GM21423 (cell line): Measurements from ENCODE around the gene SNX27.

Experiments used
- ATAC-seq: cut with Tn5 transposase; IDR thresholded peaks from one replicate; pipeline ENCODE4 v1.9.1; 2021; ENCODE audit warnings: mild to moderate bottlenecking, moderate library complexity; ENCODE audit not compliant: unreplicated experiment

Gene SNX27

DNA sequence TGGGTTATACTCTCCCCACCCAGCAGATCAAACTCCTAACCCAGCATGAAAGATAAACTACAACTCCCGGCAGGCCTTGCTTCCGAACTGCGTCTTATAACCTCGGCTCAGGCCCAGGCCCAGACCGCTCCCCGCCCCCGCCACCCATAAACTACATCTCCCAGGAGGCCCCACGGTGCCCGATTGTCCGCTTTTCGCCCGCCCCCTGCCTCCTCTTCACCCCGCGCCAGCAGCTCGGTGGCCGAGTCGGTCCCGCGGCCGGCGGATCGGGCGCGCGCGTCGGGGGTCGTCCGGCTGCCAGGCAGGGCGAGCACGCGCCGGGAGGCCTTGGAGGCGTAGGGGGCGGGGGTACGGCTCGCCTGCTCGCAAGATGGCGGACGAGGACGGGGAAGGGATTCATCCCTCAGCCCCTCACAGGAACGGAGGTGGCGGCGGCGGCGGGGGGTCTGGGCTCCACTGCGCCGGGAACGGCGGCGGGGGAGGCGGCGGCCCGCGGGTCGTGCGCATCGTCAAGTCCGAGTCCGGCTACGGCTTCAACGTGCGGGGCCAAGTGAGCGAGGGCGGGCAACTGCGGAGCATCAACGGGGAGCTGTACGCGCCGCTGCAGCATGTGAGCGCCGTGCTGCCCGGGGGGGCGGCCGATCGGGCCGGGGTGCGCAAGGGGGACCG lies at the start of gene SNX27:
TSS of gene SNX27 (plus strand) at position 219 of the 669 bp plus-strand sequence. CDS start at position 371, 152 bp downstream.
- peak; percentile 92 for ATAC-seq

DNA sequence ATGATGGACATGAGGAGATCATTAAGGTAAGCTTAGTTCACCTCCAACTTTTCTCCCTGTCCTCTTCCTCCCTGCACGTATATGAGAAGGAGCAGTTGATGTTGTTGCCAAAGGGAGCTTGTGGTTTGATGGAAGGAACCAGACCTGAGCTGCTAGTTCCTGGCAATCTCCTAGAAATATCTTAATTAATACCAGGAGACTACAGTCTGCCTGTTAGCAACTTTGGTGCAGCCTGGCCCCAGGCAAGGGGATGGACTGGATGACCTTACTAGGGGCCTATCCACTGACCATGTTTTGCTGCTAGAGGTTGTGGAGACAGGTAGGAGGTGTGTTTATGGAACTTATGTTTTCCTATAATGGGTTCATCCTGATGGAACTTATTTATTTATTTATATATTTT lies 49.2 kb upstream of the SNX27 start:
- ATAC-seq = no peak

DNA sequence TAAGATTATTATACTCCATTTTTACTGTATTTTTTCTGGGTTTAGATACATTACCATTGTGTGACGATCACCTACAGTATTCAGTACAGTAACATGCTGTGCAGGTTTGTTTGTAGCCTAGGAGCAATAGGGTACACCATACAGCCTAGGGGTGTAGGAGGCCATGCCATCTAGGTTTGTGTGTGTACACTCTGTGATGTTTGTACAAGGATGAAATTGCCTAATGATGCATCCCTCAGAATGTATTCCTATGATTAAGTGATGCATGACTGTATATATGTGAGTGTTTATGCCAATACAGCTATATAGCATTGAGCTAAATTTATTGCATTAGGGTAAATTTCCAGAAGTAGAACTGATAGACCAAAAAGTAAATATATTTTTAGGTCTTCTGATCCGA lies 48.5 kb upstream of the SNX27 start:
- ATAC-seq = no peak

DNA sequence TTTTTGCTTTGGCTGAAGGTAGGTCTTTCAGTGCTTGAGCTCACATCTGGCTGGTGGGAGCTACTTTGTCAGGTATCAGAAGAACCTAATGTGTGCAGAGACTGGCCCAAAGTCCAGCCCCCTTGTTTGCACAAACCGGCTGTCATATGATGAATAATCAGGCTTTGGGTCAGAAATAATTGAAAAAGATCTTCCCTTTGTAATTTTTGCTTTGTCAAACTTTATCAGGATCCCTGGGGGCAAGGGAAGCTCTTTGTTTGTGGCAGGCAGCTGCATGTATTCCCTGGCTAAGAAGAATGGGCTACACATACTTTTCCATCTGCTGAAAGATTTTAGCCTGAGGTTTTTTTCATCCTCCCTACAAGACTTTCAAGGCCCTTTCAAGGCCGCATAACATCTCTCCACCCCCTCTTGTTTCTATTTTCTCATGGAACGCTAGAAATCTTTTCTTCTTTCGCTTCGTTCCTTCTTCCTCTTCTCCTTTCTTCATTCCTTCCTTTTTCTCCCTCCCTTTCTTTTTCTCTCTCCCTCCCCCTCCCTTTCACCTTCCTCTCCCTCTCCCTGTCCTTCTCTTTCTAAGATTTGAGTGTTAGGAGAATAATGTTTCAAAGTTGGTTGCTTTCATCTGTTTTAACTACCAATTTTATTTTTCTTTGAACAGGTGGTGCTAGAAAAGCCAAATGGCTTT lies 46.2 kb upstream of the SNX27 start:
- no peak for ATAC-seq

DNA sequence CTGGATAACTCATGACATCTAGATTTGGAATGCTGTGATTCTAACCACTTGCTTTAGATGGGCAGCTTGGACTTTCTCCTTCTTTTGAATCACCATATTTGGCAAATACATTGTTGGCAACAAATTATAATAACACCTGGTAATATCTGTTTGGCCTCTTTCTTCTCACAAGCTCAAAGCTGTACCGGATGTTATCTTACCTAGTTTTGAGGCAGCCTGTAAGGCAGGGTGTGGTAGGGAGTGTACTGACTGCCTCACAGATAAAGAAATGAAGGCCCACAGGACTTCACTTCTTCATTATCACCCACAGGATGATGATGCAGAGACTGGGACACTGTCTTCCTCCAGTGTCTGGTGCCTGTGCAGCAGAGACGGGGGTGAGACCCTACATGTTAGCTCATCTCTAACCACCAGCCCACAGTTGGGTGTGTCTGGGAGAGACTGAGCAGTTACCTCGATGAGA lies 43.2 kb upstream of the SNX27 start:
- no peak for ATAC-seq

DNA sequence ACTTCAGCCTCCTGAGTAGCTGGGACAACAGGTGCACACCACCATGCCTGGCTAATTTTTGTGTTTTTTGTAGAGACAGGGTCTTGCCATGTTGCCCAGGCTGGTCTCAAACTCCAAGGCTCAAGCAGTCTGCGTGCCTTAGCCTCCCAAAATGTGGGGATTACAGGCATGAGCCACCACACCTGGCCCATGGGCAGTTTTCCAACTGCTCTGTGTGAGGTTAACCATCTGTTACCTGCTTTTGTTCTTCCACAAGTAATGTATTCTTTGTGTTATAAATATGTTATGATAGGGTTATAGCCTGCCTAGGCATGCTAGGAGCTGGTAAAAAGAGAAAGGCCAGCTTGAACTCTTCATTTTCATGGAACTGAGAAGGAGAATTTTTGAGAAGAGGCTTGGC lies 41.0 kb upstream of the SNX27 start:
- ATAC-seq = no peak

DNA sequence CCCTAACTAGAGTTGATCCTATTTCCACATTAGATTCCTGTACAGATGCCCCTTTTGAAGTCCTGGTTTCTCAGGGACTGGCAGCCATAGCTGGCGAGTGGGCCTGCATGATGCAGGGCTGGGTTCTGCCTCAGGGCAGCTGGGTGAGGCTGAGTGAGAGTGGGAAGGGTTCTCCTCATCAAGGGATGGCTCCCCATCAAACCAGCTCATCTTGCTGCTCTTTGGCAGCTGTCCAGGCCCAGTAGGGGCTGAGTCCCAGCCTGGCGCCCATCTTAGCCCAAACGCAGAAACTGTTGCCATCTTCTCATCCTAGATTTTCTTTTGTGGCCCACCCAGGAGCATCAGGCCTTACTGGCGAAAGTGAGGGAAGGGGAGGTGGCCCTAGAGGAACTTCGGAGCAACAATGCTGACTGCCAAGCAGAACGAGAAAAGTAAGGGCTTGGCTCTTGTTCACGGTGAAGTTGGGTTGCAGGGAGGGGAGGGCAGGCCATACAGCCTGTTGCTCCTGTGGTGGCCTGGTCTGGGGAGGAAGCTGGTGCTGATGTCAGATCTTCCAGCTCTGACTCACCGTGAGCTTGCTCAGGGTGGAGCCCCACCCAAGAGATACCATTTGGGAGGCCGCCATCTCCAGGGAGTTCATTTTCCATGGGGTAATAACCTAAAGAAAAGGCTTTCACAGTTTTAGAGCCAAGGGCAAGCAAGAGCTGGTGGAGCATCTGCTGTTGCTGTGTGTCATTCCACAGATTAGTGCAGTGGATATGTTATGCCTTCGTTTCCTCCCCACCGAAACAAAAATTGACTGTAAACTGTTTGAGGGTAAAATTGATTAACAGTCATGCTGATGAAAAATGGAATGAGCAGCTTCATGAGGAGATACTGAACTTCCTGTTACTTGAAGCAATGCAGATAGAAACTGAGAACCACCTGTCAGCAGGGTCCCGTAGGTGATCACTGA lies 37.0 kb upstream of the SNX27 start:
- no peak for ATAC-seq

DNA sequence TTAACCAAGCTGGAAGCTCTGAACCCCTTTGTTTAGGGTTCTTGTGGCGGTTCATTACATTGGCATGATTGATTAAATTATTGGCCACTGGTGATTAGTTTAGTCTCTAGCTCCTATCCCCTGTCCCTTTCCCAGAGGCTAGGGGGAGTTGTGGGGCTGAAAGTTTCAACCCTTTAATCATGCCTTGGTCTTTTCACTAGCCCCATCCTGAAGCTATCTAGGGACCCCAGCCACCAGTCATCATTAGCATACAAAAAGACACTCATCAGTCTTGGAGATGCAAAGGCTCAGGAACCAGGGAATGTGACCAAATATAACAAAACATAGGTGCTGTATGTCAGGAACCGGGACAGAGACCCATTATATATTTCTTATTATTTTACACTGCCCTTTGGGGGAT lies 34.7 kb upstream of the SNX27 start:
- ATAC-seq = no peak

DNA sequence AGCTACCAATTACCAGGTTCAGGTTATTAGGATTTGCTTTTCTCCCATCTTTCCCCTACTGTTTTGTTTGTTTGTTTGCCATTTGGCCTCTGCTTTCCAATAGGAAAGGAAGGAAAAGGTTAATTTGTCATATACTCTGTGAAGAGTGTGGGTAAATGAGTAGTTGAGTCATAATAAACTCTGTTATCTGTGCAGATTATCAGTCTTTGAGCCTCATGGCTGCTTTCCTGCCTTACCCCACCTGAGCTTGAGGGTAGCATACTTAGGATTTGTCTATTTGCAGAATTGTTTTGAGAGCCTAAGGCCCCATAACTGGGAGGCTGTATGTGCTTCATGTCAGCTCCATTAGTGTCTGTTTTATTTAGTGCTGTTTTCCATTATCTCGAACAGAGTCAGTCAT lies 32.9 kb upstream of the SNX27 start:
- no peak for ATAC-seq

DNA sequence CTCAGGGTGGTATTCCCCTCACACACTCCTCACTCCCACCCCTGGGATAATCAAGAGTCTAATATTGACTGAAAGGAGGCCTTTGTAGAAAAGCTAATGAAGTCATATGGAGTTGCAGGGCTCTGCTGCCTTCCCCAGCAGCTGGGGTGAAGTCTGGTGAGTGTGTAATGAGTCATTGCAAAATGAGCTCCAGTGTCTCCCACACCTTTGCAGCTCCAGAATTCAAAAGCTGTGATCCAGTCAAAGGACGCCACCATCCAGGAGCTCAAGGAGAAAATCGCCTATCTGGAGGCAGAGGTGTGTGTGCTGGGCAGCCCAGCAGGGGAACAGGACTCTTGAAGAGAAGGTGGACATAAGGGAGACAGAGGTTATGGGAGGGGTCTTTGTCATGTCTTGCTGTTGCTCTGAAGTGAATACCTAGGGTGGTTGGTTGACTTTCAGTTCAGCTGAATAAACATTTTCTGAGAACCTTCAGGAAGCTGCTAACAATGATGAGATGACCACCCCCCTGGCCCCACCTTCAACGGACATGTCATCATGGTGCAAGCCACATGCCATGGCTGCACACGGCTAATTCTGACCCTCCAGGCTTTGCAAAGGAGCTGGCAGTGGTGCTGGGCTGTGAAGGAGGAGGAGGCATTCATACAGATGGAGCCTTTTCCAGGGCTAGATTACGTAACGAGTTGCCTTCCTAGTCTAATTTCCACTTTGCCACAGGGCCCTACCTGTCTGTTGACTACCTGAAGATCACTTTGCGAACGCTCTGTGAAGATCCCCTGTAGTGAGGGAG lies 32.2 kb upstream of the SNX27 start:
- ATAC-seq = no peak

DNA sequence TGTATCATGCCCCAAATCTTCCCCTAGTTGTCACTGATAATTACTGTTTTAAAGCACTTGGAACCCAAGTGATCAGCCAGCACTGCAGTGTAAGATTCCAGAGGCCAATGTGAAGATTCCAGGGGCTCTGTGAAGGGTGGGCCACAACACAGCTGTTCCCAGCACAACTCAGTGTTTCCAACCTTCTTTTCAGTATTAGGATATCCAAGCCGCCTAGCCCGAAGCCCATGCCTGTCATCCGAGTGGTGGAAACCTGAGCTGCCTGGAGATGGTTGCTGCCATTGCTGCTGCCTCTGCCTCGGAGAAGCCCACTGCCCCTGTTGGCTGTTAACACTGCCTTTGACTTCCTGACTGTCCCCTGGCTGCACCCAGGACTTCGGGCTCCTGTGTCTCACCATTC lies 30.4 kb upstream of the SNX27 start:
- no peak for ATAC-seq

DNA sequence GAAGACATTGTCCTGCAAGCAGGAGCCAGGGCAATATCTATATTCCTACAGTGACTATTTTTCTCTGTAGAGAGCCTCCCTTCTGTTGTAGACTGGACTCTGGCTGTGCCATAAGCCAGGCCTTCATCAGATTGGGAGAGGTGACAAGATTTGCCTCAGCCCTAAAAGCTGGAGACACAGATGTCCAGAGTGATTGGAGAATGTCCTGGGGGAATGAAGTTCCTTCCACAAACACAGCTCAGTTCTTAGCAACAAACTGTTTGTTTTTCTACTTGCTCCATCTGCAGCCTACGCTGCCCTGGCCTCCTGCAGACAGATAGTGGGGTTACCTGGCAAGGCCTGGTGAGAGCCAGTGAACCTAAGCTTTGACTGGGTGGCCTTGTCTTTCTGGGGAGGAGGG lies 29.9 kb upstream of the SNX27 start:
- no peak for ATAC-seq

DNA sequence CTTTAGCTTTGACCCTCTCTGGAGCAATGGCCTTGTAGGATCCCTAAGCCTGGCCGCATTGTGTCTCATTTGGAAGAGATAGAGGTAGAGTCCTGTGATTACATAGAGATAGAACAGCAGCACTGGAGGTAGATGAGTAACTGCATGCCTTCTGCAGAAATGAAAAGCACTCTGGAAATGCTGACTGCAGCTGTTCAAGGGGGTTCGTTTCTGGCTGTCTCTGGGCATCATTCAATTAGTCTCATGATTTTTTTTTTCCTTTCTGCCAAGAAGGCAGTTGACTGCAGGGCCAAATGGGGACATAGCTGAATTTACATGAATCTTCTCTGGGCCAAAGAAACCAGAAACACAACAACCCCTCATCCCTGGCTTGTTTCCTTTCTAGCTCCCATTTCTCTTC lies 28.1 kb upstream of the SNX27 start:
- no peak for ATAC-seq

DNA sequence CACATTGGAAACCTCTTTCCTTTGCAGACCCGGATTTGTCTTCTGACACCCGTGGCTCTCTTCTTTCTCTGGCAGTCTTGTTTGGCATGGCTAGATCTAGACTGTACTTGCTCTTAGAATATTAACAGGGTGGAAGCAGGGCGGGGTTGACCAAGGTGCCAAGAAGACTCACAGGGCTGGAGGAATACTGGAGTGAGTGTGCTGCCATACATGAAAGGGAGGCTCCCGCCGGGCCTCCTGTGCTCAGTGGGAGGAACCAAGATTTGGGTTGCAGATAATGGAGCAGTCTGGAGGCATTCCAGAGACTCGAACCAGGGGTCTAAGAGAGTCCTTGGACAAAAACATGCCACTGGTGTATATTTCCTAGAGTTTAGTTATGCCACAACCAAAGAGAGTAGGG lies 27.6 kb upstream of the SNX27 start:
- ATAC-seq = no peak

DNA sequence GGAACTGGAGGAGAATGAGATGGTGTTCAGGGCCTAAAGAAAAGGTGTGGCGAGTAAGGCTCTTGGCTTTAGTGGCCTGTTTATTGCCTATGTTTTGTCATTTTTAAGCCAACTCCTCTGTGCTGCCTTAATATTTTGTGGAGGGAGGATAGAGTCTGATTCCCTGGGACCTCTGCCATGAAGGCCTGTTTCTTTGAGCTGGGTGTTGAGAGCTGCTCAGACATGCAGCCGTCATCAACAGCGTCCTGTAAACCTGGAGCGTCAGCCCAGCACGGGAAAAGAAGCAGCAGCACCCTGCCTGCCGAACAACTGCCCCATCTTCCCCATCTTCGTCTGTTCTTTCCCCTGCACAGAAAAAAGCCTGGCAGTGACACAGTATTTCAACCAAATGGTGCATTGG lies 27.1 kb upstream of the SNX27 start:
- no peak for ATAC-seq

DNA sequence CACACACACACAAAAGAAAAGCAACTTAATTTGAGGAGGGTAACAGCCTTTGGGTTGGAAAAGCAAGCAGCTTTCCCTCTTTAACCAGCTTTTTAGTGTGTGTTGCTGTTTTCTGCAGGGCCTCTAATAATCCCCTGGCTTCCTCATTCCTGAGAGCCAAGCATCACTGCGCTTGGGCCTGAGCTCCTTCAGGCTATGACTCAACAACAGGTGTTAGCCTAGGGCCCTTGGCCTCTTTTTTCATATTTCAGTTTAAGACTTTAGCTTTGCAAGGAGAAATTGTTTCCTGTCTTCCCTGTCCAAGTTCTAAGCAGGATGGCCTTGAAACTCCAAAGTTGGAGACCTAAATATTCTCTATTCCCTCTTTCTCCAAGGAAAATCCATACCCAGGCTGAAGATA lies 26.2 kb upstream of the SNX27 start:
- no peak for ATAC-seq

DNA sequence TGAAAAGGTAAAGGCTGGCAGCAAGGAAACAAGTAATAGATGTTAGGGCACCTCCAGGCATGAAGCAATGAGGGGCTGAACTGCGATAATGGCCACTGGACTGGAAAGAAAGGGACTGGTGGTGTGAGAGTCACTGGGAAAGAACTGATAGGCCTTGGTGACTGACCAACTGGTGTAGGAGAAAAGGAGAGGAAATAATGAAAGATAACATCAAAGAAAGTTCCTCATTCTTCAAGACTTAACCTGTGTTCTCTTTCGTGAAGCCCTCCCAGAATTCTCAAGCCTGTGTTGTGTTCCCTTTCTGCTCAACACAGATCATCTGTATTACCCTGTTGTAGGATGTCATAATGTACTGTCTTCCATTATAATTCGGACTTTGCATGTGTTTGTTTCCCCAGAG lies 20.9 kb upstream of the SNX27 start:
- no peak for ATAC-seq

DNA sequence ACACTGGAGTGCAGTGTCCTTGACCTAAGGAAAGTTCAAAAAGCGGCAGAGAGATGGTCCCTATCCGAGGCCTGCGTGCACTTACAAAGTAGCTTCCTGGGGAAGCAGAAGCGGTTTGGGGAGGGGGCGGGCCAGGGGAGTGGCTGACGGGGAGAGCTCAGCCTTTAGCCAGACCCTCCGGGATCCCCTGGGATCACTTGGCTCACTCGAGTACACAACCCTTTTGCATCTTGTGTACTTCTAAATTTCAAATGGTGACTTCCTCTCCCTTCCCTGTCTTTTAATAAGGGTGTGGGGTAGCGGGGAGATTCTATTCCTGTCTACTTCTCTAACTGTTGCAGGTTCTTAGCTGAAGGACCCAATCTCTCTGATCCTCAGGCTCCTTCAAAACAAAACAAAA lies 18.1 kb upstream of the SNX27 start:
- ATAC-seq = no peak

DNA sequence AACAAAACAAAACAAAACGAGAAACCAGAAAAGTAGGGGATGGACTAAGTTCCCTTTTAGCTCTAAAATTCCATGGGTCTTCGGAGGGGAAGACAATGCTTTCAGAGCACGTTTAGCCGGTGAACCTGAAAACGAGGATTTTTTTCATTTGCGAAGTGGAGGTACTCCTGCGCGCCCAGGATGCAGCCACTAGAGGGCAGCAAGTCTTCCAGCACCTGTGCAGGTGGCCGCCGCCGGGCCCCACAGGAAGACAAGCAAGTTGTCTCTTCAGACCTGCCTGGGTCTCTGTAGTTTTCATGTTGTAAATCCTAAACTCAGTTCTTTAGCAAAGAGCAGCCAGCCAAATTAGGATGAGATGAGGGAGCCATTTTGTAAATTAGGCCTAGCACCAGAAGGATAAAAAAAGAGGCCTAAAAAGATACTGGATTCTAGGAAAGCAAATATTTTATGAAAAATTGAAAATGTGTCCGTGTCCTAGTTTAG lies 17.7 kb upstream of the SNX27 start:
- ATAC-seq = no peak

DNA sequence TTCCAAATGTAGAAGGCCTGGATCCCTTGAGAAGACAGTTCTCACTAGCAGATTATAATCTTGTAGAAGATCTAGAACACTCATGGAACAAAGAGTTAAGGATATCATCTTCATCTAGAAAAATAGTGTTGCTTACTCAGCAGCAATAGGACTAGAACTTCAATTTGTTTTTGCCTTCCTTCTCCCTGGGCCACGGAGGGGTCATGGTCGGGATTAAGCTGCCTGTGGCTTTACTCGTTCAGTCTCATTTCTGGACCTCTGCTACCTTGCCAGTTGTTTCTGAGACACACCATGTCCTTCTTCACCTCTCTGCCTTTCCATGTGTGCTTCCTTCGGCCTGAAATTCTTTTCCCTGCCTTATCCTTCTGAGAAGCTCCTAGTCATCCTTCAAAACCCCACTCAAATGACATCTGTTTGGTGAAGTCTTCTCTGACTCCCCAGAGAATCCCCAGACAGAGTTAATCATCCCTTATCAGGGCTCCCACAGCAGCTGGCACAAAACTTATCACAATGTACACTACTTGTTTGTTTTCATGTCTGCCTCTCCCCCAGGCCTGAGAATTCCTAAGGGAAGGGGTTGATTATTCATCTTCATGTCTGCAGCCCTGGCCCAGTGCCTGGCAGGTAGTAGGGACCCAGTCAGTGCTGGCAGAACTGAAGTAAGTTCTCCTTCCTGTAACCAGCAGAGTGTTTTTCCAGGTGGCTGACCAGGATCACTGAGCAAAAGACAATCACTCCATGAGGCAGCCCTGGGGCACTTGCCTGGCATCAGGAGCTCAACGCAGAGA lies 15.5 kb upstream of the SNX27 start:
- no peak for ATAC-seq
